GM12872 (cell line): Measurements from ENCODE around the gene TMEM203.

ENCODE experiments used
- TF ChIP-seq, protein P1 (sequence below): IDR thresholded peaks from 3 replicates; pipeline ENCODE4 v1.5.1; 2011; ENCODE audit warnings: low read depth, mild to moderate bottlenecking, low read length, moderate library complexity; ENCODE audit not compliant: insufficient read depth

TMEM203 gene

GRCh38 chr9:137212520-137212919, 7.1 kb upstream of the TMEM203 start:
- TF ChIP-seq, protein P1, sequence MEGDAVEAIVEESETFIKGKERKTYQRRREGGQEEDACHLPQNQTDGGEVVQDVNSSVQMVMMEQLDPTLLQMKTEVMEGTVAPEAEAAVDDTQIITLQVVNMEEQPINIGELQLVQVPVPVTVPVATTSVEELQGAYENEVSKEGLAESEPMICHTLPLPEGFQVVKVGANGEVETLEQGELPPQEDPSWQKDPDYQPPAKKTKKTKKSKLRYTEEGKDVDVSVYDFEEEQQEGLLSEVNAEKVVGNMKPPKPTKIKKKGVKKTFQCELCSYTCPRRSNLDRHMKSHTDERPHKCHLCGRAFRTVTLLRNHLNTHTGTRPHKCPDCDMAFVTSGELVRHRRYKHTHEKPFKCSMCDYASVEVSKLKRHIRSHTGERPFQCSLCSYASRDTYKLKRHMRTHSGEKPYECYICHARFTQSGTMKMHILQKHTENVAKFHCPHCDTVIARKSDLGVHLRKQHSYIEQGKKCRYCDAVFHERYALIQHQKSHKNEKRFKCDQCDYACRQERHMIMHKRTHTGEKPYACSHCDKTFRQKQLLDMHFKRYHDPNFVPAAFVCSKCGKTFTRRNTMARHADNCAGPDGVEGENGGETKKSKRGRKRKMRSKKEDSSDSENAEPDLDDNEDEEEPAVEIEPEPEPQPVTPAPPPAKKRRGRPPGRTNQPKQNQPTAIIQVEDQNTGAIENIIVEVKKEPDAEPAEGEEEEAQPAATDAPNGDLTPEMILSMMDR = no peak

DNA sequence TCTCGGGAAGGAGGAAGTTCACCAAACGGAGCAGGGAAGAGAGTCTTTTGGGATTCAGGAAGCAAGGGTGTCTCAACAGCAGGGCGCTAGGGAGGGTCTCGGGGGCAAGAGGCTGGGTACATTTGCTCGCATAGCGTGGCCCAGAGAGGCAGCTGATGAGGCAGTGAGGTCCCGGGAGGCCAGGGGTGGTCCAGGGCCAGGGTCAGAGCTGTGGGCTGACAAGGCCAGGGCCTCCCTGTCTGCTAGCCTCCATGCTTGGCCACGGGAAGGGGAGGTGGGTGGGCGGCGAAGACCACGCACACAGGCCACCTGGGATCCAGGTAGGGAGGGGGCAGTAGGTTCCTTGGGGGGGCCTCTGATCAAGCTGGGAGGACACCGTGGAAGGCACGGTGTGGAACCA, 6.1 kb upstream of the TMEM203 start:
- TF ChIP-seq, protein P1 = no peak

DNA sequence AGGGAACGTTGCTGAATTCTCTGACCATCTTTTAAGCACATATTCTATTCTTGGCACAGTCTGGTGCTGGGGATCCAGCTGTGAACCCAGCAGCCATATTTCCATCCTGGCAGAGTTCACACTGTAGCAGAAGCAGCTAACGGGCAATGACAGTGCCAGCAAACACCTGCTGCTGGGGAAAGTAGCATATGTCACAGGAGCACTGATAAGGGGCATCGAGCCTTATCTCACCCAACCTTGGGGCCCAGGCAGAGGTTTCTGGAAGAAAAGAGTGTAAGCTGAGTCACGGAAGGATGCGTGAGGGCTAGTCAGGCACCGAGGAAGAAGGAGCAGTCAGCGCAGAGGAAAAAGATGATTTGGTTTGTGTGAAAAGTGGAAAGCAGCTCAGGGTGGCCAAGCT, 1.2 kb upstream of the TMEM203 start:
- TF ChIP-seq, protein P1 = no peak

DNA sequence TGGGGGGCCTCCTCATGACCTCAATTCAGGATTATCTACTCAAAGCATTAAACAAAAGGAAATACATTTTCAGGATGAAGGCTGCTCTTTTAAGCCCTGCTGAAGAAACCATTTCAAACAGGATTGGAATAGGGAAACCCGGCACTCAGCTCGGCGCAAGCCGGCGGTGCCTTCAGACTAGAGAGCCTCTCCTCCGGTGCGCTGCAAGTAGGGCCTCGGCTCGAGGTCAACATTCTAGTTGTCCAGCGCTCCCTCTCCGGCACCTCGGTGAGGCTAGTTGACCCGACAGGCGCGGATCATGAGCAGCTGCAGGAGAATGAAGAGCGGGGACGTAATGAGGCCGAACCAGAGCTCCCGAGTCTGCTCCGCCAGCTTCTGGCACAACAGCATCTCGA, 720 bp downstream of the TMEM203 start:
- TF ChIP-seq, protein P1 = no peak

DNA sequence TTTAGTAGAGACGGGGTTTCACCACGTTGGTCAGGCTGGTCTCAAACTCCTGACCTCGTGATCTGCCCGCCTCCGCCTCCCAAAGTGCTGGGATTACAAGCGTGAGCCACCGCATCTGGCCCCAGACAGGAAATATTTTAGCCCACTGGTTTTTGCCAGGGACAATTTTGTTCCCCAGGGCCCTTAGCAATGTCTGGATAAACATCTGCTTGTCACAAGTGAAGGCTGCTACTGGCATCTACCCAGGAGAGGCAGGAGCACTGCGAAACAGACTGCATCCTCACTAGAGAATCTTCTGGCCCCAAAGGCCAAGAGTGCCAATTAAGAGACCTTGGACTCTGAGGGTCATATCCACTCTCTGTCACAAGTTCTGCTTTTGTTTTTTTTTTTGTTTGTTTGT, 2.5 kb downstream of the TMEM203 start:
- TF ChIP-seq, protein P1 = no peak

- TF ChIP-seq, protein P1 = no peak
Observed at GRCh38 chr9:137201205-137201868, 4.1 kb downstream of the TMEM203 start.

DNA sequence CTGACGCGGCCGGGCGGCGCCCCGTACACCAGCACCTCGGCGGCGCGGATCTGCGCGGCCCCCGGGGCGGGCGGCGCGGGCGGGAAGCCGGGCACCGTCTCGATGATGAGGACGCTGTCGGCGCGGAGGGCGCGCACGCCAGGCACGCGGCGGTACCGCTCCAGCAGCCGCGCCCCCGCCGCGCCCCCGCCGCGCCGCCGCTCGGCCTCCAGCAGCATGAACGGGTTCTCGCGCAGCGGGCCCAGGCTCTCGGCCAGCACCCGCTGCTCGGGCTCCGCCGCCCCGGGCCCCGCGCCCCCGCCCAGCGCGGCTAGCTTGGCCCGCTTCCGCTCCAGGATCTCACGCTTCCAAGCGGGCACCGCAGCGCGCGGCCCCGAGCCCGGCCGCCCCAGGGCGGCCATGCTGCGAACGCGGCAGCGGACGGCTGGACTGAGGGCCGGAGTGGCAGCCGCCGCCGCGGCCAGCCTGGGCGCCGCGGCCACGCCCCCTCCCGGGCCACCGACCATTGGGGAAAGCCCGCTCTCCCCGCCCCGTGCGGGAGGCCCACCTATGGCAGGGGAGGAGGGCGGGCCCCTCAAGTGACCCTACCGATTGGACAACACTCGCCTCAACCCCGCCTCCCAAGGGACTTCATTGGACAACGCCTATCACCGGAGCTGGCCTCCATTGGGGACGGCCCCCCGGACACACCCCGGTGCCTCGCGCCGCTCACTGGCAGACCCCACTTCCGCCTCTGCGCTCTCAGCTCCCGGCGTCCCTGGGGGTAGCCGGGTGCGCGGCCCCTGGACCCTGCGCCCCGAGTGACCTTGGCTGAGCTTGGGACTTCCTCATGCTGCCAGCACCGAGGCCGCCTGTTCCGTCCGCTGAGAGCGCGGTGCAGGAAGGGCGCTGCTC, 4.9 kb downstream of the TMEM203 start, which contains the start of gene TPRN:
Gene TPRN, minus strand, starts transcription at position 431 of the 894 bp plus-strand sequence. Its CDS starts 30 bp downstream, at position 401.
- TF ChIP-seq, protein P1 = no peak
